HG03469 (cell line): Measurements from ENCODE around the gene NPC1.
"Not testable (repeated sequence)": the region's sequence is repeated elsewhere in the genome, so short reads cannot be mapped to it uniquely, and the experiment has no call there.

Experiments used
- ATAC-seq: cut with Tn5 transposase; IDR thresholded peaks from one replicate; pipeline ENCODE4 v1.9.1; 2021; ENCODE audit warnings: mild to moderate bottlenecking, moderate library complexity, moderate number of reproducible peaks; ENCODE audit not compliant: unreplicated experiment

Gene NPC1

DNA sequence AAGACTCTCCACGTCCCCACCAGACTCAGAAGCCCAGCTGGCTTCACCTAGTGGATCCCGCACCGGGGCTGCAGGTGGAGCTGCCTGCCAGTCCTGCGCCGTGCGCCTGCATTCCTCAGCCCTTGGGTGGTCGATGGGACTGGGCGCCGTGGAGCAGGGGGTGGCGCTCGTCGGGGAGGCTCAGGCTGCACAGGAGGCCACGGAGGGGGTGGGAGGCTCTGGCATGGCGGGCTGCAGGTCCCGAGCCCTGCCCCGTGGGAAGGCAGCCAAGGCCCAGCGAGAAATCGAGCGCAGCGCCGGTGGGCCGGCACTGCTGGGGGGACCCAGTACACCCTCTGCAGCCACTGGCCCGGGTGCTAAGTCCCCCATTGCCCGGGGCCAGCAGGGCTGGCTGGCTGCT lies 8.8 kb downstream of the NPC1 start:
- ATAC-seq: not testable (repeated sequence)

DNA sequence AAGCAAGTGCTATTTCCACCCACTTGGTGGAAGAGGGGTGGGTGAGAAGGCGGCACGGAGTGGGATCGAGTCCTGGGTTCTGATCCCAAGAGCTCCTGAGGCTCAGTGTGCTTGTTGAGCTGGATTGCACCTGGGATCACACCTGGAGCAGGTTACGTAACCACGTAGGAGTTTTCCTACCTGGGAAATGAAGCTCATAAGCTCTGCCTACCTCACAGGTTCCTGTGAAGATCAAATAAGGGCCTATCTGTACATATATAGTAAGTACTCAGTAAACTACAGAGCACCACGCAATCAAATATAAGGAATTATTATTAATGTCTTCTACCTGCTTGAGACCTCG lies 11.0 kb downstream of the NPC1 start:
- no peak for ATAC-seq

DNA sequence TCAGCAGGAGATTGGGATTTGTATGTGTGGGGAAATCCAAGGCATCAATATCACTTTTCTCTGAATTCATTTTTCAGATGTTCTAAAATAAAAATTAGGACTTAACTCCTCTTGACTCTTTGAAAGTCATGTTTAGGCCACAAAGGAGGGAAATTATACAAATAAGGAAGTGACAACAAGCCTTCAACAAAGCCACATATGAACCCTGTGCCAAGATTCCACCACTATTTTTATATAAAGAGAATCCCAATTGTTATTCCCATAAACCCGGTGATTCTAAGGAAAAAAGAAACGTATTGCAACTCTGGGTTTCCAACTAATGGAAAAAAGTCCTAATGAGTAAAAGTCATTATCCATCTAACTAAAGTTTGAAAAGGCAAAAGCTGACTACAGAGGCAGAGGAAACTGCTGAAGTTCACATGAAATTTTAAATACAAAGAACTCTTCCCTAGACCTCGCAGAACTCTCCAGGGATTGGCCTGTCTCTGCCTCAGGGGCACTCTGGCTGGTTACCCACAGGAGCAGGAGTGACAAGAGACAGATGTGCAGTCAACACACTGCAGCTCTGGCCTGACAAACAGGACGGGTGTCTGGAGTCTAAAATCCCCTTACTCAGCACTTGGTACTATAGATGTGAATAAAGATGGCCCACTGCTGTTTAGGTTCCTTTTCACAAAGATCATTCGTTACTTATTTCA lies 11.5 kb downstream of the NPC1 start:
- ATAC-seq: no peak

DNA sequence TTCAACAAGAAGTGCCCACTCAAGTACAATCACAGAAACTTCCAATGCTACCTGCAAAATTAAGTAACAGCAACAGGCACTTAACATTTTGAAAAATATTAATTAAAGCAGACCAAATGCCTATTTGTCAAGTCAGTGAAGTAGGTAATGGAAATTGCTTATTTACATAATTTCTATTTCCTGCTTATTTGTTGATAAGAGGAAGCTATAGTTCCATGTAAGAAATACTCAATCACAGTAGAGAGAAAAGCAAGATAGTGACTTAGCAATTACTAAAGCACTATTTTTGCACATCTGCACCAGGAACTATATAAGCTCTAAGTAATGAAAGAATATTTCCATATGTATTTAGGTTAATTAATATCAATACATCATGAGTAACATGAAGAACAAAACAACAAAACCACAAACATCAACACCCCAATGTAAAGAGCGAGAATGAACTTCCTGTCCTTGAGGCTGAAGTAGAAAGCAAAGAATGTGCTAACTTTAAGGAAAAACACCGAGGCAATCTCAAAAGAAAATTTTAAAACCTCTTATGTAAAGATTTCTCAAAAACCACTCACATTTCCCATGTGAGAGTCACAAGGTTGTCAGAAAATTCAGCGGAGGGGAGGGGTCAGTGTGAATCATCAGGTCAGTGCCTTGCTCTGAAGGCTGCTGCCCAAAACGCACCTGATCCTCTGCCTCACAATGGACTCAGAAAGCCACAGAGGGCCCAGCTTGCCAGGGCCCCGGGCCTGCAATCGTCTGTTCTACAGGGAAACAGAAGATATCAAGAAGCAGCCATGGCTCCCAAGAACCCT lies 12.5 kb downstream of the NPC1 start:
- no peak for ATAC-seq

DNA sequence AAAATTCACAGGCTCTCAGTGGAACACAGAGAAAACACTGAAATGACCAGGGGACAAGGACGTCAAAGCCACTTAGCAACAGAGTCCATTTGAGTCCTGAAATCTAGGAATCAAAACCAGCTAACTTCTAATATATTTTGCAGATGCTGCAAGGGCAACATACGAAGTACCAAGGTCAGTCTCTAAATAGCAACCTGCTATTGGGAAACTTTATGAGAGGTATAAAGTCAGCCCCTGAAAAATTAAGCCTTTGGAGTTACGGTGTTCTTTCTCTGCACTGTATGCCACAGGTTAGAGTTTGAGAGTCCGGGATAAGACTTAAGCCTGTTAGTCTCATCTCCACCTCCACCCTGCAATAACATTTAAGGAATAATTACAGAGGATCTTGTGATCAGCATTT lies 13.3 kb downstream of the NPC1 start:
- ATAC-seq: no peak

DNA sequence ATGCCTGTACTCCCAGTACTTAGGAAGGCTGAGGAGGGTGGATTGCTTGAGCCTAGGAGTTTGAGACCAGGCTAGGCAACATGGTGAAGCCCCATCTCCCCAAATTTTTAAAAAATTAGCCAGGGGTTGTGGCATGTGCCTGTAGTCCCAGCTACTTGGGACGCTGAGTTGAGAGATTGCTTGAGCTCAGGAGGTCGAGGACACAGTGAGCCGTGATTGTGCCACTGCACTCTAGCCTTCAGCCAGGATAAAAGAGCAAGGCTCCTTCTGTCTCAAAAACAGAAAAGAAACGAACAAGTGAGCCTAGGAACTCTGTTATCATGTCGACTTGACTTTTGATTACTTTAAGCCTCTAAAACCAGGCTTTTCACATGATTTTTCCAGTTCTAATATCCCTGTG lies 13.7 kb downstream of the NPC1 start:
- ATAC-seq: no peak

DNA sequence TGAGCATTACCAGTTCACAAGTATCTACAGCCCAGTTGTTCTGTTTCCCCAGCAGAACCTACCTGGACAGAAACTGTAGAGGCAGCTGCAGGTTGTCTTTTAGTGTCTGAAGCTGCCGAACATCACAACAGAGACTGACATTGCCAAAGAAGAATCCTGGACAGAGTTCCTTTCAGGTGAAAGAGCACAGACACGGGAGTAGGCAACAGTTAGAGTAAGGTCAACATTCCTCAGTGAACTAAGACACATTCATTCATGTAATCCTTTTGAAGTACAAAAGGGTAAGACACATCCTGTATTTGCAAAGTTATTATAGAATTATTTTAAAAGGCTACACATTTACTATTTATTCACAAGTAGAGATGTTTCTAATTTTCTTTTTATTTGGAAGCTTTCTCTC lies 14.3 kb downstream of the NPC1 start:
- no peak for ATAC-seq

DNA sequence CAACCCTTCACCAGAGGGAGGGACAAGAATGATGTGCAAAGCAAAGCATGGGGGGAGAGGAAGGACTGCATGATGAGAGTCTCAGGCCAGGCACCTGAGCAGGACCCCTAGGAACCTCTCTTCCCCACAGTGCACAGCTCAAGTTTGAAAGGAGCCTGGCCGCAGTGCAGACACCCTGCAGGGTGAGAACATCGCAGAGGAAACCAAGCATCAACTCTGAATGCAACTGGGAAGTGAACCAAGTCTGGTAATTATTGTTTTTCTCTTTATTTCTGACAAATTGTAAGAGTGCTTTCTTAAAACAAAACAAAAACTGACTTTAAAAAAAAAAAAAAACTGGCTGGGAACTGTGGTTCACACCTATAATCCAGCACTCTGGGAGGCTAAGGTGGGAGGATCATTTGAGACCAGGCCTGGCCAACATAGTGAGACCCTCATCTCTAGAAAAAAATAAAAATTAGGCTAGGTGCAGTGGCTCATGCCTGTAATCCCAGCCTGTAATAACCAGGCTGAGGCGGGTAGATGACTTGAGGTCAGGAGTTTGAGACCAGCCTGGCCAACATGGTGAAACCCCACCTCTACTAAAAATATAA lies 15.3 kb downstream of the NPC1 start:
- ATAC-seq: no peak

DNA sequence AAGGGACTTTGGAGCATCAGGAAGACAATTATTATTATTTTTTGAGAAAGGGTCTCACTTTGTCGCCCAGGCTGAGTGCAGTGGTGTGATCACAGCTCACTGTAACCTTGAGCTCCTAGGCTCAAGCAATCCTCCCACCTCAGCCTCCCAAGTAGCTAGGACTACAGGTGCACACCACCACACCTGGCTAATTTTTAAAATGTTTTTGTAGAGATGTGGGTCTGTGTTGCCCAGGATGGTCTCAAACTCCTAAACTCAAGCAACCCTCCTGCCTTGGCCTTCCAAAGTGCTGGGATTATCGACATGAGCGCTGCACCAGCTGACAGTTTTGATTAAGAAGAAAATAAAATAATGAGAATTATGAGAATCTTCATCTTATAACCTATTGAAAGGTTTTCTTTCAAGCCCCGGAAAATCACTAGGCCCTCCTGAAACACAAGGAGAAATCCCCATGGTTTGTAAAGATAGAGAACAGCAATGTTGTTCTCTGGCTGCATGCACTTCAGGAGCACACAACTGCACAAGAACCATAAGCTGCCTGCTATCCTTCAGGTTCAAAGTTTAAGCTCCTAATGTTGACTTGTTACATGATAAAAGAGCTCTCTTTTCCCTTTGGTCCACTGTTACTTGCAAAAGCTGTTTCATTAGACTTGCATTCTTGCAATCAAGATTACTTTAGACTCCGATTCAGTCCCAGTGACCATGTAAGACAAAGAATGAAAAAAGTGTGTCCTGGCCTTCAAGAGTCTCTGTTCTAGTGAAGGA lies 16.8 kb downstream of the NPC1 start:
- ATAC-seq: no peak

DNA sequence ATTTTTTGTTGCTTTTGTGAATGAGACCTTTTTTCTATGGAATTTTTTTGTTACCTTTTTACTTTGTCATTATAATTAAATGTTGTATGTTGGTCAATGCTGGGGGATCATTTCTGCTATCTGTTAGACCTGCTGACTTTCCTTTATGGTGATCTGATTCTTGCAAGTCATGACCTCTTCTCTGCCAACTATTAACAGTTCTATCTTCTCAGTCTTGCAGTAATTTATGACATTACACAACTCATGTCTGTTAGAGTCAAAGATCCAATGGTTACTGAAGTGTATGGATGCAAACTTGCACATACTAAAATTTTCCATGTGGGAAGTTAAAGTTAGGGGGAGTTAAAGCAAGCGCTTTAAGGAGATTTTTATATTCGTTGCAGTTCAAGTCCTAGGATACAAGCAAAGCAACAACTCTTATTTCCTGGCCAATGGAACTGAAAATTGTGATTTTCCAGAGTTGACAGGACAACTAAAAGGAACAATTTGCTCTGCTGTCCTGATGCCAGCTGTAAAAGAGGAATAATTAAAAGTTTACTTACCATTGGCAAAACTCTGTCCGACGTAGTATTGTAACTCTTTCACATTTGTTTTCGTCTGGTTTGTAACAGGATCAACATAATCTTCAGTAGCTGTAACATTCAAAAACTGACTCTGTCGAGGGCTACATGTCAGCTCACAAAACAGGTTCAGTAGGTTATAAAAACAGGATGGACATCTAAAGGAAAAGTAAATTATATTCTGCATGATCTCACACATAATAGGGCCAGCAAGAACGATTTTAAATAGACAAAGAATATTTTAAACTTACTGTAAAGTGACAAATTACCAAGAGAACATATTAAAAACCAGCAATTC lies 17.8 kb downstream of the NPC1 start:
- ATAC-seq: no peak

DNA sequence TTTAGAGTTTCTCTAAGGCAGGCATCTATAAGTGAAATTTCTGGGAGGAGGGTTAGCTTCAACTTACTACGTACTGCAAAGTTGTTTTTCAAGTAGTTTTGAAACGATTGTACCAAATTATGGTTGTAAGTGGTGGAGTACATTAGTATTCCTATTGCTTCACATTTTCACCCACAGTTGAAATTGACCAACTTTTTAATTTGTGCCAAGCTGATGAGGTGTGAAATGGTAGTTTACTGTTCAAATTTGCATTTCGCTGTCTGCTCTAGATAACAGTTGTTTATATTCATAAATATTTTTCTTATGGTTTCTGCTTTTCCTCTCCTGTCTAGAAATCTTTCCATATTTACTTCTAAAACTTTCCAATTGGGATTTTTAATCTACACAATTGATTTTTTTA lies 18.6 kb downstream of the NPC1 start:
- no peak for ATAC-seq

DNA sequence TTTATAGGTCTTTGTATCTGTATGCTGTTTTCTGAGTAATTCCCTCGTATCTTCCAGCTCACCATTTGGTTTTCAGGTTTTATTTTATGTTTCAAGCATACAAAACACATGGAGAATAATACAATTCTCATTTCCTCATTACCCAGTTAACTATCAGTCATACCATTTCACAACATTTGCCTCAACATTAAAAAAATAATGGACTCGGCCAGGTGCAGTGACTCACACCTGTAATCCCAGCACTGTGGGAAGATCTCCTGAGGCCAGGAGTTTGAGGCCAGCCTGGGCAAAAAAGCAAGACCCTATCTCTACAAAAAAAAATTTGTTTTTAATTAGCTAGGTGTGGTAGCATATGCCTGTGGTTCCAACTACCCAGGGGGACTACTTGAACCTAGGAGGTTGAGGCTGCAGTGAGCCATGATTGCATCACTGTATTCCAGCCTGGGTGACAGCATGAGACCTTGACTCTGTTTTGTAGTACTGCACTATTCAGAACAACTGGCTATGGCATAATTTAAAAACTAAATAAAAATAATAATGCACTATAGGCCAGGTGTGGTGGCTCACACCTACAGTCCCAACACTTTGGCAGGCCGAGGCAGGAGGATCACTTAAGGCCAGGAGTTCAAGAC lies 20.3 kb downstream of the NPC1 start:
- ATAC-seq: no peak

DNA sequence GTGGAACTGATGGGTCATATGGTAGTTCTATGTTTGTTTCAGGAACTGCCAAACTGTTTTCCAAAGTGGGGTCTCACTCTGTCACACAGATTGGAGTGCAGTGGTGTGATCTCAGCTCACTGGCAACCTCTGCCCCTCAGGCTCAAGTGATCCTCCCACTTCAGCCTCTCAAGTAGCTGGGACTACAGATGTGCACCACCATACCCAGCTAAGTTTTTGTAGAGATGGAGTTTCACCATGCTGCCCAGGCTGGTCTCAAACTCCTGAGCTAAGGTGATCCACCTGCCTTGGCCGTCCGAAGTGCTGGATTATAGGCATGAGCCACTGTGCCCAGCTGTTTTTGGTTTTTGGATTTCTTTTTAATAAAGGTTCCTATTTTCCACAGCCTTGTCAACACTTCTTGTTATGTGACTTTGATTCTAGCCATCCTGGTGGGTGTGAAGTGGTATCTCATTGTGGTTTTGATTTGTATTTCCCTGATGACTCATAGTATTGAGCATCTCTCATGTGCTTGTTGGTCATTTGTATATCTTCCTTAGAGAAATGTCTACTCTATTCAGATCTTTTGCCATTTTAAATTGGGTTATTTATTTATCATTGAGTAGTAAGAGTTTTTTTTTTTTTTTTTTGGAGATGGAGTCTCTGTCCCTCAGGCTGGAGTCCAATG lies 22.8 kb downstream of the NPC1 start:
- ATAC-seq: no peak

DNA sequence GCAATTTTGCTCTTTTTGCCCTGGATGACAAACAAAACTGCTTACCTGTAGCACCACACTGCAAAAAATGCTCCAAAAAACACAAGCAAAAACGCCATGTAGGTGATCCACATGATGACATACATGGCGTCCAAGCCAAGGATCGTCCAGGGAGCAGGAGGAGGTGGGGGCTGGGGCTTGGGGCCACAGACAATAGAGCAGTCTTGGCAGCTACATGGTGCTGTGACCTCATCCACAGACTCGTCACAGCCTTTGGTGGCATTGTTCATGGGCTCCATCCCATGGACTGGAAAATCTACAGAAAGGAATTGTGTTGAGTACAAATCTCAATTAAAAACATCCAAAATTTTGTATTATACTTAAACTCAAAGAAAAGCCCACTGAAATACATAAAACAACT lies 26.1 kb downstream of the NPC1 start:
- ATAC-seq: no peak

DNA sequence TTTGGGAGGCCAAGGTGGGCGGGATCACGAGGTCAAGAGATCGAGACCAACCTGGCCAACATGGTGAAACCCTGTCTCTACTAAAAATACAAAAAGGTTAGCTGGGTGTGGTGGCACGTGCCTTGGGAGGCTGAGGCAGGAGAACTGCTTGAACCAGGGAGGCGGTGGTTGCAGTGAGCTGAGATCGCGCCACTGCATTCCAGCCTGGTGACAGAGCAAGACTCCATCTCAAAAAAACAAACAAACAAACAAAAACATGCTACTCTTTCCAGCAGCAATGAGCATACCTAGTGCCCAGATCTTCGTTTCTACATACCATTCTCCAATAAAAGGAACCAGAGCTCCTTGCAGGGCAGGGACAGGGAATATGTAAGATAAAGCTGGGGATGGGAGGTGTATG lies 28.8 kb downstream of the NPC1 start:
- ATAC-seq: not testable (repeated sequence)

DNA sequence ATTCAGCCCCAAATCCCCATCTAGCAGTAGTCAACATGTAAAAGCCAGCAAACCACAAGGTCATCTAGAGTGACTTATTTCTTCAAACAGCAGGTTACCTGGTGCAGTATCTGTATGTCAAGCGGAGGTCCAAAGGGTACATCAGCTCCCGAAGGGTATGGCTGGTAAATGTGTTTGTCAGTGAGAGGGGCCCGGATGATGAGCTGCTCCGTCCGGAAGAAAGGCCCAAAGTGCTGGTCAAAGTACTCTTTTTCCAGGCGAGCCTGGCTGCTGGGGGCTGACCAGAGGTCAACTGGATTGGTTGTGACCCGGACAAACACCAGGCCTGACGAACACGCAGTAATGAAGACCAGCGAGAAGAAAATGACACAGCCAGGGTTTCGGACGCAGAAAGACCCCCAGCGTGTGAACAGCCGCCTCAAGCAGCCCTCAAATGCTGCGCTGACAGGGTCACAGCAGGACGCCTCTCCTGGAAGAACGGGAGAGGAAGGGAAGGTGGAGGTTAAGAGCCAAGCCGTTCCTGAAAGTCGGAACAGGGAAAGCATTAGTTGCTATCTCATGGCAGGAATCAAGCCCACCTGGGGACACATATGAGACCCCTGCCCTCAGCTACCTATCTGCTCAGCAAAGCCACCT lies 30.0 kb downstream of the NPC1 start:
- no peak for ATAC-seq

DNA sequence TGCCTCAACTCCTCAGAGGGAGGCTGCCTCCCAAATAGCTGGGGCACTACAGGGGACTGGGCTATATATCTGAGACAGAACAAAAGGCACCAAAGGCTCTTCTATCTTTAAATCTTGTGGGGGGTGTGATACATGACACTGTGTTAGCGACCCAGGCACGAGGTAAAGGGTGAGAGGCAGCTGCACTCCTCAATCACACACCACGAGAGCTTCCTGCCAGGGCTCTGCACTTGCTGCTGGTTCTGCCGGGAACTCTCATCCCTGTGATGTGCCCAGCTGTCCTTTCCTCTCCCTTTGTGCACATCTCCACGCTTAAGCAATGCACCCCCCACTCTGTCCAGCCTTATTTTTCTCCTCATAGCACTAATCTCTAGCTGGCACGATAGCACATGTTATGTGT lies 32.4 kb downstream of the NPC1 start:
- ATAC-seq: no peak

DNA sequence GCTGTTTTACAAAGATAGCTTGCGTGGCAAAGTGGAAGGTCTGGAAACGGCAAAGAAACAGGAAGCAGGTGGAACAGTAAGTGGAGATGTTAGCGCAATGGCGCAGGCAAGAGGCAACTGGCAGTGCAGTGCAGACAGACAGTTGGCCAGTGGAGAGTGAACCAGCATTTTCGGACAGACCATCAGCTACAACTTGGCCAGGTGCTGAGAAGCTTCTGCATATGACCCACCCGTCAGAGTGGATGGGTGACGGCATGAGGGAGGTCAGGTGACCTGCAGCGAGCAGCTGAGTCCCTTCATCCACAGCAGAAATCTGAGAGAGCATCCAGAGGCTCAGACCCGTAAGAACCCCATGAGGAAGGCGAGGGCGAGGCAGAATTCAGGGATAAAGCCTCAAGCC lies 33.8 kb downstream of the NPC1 start:
- ATAC-seq: no peak

DNA sequence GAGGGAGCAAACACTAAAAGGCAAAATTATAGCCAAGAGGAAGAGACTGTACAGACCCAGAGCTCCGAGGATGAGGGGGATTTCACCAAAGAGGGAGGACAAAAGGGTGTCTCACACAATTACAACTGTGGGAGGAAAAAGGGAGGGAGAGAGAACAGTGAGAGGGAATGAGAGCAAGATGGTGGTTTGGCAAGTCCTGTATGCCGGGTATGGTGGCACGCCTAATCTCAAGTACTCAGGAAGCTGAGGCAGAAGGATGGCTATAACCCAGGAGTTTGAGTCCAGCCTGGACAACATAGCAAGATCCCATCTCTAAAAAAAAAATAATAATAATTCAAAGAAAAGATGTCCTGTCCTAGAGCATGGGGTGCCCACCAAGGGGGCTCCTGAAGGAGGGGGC lies 34.3 kb downstream of the NPC1 start:
- ATAC-seq: no peak
